SIG-M5 treated with dmso at 0.1 percent for 504 hours (cell line): ENCODE measurements around the gene FRAT1.

Experiments
- DNase-seq: peaks from one replicate; lab custom pipeline; 2025; ENCODE audit not compliant: unreplicated experiment; lab: John Stamatoyannopoulos, UW

Gene FRAT1

DNA sequence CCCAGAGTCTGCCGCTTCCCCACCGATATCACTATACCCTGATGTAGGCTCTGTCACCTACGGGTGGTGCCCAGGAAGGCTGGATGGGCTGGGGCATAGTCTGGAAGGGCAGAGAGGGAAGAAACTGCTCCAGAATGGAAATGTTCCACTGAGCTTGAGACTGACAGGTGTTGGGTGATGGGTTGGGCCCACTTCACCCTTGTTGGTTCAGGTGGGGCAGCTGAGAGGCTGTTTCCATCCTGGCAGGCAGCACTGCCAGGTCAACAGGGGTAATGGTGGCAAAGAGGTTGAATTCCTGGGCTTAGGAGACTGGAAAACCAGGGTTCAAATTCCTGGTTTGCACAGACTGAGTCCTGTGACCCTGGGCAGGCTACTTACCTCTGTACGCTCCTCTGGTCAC is 44.0 kb downstream of the FRAT1 start:
- no peak for DNase-seq

DNA sequence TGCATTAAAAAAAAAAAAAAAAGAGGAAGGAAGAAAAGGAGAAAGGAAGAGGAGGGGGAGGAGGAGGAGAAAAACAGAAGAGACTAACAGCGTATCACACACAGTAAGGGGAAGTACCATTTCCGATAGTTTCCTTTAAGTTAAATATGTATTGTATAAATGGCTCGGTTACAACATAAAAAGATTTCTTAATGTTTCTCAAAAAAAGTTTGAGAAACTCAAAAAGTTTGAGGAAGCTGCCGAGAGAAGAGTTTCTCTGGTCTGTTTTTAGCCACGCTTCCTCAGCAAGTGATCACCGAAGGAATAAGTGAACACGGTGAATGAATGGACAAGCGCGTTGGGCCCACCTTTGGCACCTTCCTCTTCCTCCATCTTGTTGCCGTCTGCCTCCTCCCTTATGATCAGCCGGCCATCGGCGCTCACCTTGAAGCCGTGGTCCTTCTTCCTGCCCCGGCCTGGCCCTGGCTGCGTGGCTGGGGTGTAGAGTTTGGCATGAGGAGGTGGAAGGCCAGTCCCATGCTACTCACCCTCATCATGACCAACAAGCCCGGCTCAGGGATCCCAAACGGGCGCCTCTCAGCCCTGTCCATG is 46.8 kb downstream of the FRAT1 start:
- DNase-seq: peak; percentile 98

GRCh38 chr10:97366572-97366971 is 47.5 kb downstream of the FRAT1 start:
- no peak for DNase-seq

- DNase-seq: no peak
These were observed 48.1 kb downstream of the FRAT1 start for GRCh38 chr10:97367126-97367649.
